Measurements from ENCODE around the gene ZNF143. TPM values are rescaled to one million over a fixed set of nuclear protein-coding genes. Genes with fewer than 3 reads are reported as not detected.
"Not testable (repeated sequence)": the region's sequence is repeated elsewhere in the genome, so short reads cannot be mapped to it uniquely, and the experiment has no call there.

The ZNF143 gene
- total RNA-seq, 1 donor from 2014 or later: 28.2 TPM

- Mint-ChIP-seq H3K4me3 (ENCODE audit: unreplicated experiment) (no peak overlapping the region), H3K9me3 (ENCODE audit: unreplicated experiment) (no peaks in the 10 kb centered on the region), H3K27ac (ENCODE audit: unreplicated experiment) (no peak overlapping the region), H3K27me3 (ENCODE audit: unreplicated experiment) (peaks cover 3% of the 10 kb centered on the region), H3K4me1 (ENCODE audit: low read depth, unreplicated experiment) (peaks cover 8% of the 10 kb centered on the region), H3K36me3 (ENCODE audit: unreplicated experiment) (no peaks in the 10 kb centered on the region)
- TF ChIP-seq CTCF (IDR thresholded peaks at IDR 0.05; ENCODE audit: partially characterized antibody, unreplicated experiment): peak; percentile 88
- DNase-seq: peak; percentile 82
These were observed 74.5 kb downstream of the ZNF143 start for GRCh38 chr11:9535189-9535781.

- Mint-ChIP-seq H3K27ac (ENCODE audit: unreplicated experiment) (no peak overlapping the region), H3K36me3 (ENCODE audit: unreplicated experiment) (no peaks in the 10 kb centered on the region), H3K27me3 (ENCODE audit: unreplicated experiment) (no peaks in the 10 kb centered on the region), H3K9me3 (ENCODE audit: unreplicated experiment) (no peaks in the 10 kb centered on the region), H3K4me1 (ENCODE audit: low read depth, unreplicated experiment) (peaks cover 7% of the 10 kb centered on the region), H3K4me3 (ENCODE audit: unreplicated experiment) (no peak overlapping the region)
- no peak for TF ChIP-seq CTCF (IDR thresholded peaks at IDR 0.05; ENCODE audit: partially characterized antibody, unreplicated experiment)
- no peak for DNase-seq
These were observed 77.7 kb downstream of the ZNF143 start for GRCh38 chr11:9538548-9538947.

GRCh38 chr11:9549216-9549615, 88.4 kb downstream of the ZNF143 start:
- peaks cover 16% of the 10 kb centered on the region for H3K36me3 Mint-ChIP-seq (ENCODE audit: unreplicated experiment)
- DNase-seq; H3K4me1 Mint-ChIP-seq (ENCODE audit: low read depth, unreplicated experiment); H3K27ac Mint-ChIP-seq (ENCODE audit: unreplicated experiment); H3K27me3 Mint-ChIP-seq (ENCODE audit: unreplicated experiment); H3K9me3 Mint-ChIP-seq (ENCODE audit: unreplicated experiment); H3K4me3 Mint-ChIP-seq (ENCODE audit: unreplicated experiment): not testable (repeated sequence)

- Mint-ChIP-seq H3K36me3 (ENCODE audit: unreplicated experiment) (peaks cover 9% of the 10 kb centered on the region), H3K27me3 (ENCODE audit: unreplicated experiment) (no peaks in the 10 kb centered on the region), H3K9me3 (ENCODE audit: unreplicated experiment) (peaks cover 3% of the 10 kb centered on the region), H3K4me1 (ENCODE audit: low read depth, unreplicated experiment) (no peaks in the 10 kb centered on the region), H3K4me3 (ENCODE audit: unreplicated experiment) (no peak overlapping the region), H3K27ac (ENCODE audit: unreplicated experiment) (no peak overlapping the region)
- TF ChIP-seq CTCF (IDR thresholded peaks at IDR 0.05; ENCODE audit: partially characterized antibody, unreplicated experiment): no peak
- no peak for DNase-seq
These were observed 89.4 kb downstream of the ZNF143 start for GRCh38 chr11:9550191-9550628.

- Mint-ChIP-seq H3K27ac (ENCODE audit: unreplicated experiment) (no peak overlapping the region), H3K36me3 (ENCODE audit: unreplicated experiment) (peaks cover 22% of the 10 kb centered on the region), H3K4me1 (ENCODE audit: low read depth, unreplicated experiment) (peaks cover 3% of the 10 kb centered on the region), H3K27me3 (ENCODE audit: unreplicated experiment) (peaks cover 1% of the 10 kb centered on the region), H3K4me3 (ENCODE audit: unreplicated experiment) (no peak overlapping the region), H3K9me3 (ENCODE audit: unreplicated experiment) (peaks cover 10% of the 10 kb centered on the region)
- DNase-seq: no peak
- no peak for TF ChIP-seq CTCF (IDR thresholded peaks at IDR 0.05; ENCODE audit: partially characterized antibody, unreplicated experiment)
These were observed 100.6 kb downstream of the ZNF143 start for GRCh38 chr11:9561279-9561982.
